GM15510 (cell line): ENCODE data around the gene CYP27B1.

Source experiments
- POLR2A ChIP-seq: IDR thresholded peaks from 3 replicates; pipeline ENCODE4 v1.6.1; 2011; ENCODE audit warnings: borderline replicate concordance; ENCODE audit not compliant: insufficient read length; ENCODE audit errors: extremely low read depth

Gene CYP27B1

GRCh38 chr12:57802607-57803006 lies 35.7 kb upstream of the CYP27B1 start:
- no peak for TF ChIP-seq POLR2A

DNA sequence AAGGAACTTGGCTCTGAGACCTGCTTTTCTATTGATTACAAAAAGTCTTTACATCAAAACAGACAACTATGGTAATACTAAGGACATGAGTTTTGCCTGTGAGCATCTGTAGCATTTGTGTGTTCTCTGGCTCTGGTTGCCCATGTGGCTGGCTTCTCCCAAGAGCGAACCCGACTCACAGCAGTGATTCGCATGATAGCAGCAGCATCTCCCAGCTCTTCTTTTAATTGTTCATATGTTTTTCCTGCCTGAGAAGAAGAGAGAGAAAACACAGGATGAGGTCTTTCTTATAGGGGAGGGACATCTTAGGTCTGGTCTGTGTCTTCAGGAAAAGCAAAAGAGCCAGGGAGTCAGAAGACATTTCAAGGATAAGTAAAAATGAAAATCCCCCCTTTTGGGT lies 34.1 kb upstream of the CYP27B1 start:
- TF ChIP-seq POLR2A = no peak

GRCh38 chr12:57797933-57798332 lies 31.1 kb upstream of the CYP27B1 start:
- no peak for TF ChIP-seq POLR2A

GRCh38 chr12:57796996-57797395 lies 30.1 kb upstream of the CYP27B1 start:
- TF ChIP-seq POLR2A = no peak

DNA sequence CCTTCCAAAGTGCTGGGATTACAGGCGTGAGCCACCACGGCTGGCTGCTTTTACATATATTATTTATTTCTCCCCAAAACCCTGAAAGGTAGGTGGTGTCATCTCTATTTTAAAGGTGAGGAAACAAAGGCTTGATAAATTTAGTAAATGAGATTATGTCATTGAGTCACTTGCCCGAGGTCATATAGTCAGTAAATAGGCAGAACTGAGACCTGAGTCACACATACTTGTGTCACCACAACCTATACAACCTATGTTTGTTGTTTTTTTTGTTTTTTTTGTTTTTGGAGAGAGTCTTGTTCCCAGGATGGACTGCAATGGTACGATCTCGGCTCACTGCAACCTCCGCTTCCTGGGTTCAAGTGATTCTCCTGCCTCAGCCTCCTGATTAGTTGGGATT lies 28.5 kb upstream of the CYP27B1 start:
- TF ChIP-seq POLR2A = no peak

GRCh38 chr12:57793920-57794319 lies 27.0 kb upstream of the CYP27B1 start:
- no peak for TF ChIP-seq POLR2A

- TF ChIP-seq POLR2A = no peak
These were observed 17.0 kb upstream of the CYP27B1 start for GRCh38 chr12:57783861-57784260.

- TF ChIP-seq POLR2A = no peak
These were observed 16.6 kb upstream of the CYP27B1 start for GRCh38 chr12:57783466-57783801.

GRCh38 chr12:57782608-57783465 lies 16.0 kb upstream of the CYP27B1 start, which contains the start of gene TSFM:
Gene TSFM, plus strand, starts transcription at chr12:57782787. Its CDS starts 15 bp downstream, at chr12:57782802.
- peak; percentile 86 for TF ChIP-seq POLR2A

DNA sequence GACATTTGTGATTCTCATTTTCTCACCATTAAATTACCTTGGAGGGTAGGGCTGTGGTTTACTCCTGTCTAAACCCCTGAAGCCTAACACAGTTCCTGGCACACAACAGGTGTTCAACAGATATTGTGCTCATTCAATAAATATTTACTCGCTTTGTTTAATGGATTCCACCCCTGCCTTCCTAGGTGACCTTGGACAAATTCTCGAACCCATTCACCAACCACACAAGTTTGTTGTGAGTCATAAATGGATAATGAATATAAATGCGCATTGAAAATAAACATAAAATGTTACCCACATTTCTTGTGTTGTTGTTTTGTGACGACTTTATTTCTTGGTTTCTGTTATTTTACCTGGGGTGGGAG lies 15.3 kb upstream of the CYP27B1 start:
- TF ChIP-seq POLR2A = no peak

DNA sequence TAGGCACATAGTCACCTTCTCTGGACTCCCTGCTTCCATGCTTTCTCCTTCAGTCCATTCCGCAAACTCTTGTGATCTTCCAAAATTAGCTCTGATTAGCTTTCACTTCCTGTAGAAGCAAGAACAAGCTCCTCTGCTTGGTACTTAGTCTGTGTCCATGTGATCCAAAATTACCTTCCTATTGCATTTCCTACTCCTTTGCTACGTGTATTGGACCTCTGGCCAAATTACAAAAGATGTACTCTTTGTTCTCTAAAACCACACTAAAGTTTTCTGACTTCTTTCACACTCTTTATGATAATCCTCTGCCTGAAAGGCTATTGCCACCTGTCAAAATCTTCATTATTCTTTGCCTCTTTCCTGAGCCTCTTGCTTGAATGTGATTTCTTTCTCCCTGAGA lies 14.9 kb upstream of the CYP27B1 start:
- no peak for TF ChIP-seq POLR2A

DNA sequence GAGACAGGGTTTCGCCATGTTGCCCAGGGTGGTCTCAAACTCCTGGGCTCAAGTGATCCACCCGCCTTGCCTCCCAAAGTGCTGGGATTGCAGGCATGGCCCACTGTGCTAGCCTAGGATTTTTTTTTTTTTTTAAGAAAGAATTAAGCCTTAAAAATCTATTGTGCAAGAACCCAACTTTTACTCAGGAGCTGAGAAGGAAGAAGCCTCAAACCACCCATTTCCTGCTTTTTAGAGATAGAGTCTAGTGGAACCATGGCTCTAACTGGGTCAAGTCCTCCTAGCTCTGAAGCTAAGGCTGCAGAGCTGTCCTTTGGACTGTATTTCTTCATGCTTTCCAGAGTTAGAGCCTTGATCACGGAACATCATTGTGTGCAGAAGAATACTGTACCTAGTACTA lies 14.4 kb upstream of the CYP27B1 start:
- TF ChIP-seq POLR2A = no peak

DNA sequence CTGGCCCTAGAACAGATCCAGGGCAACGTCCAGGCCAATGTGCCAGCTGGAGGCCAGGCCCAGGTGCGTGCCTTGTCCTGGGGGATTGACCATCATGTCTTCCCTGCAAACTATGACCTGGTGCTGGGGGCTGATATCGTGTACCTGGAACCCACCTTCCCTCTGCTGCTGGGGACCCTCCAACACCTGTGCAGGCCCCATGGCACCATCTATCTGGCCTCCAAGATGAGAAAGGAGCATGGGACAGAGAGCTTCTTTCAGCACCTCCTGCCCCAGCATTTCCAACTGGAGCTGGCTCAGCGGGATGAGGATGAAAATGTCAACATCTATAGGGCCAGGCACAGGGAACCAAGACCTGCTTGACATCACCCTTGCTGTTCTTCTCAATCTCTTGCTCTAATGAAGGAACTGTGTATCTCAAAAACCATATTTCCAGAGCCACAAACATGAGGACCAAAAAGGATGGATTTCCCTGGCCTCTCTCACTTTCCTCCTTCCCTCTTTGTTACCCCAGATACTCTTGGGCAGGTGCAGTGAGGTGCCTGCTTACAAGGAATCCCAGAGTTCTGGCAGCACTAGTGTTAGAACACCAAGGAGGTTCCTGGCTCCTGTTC lies 13.5 kb upstream of the CYP27B1 start:
- TF ChIP-seq POLR2A = no peak

DNA sequence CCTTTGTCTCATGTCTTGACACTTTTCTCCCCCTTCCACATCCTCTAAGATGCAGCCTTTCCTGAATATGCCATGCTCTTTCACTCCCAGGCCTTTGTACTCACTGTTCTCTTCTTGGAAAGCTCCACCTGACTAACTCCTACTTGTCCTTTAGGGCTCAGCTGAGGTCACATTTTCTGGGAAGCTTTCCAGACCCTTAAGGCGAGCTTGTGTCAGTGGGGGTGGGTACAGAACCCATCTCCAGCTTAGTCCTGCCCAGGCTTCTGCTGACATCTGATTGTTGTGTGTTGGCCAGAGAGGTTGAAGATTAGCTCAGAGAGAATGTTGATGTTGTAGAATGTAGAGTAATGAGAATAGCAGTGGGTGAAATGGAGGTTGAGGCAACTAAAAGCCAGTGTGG lies 12.9 kb upstream of the CYP27B1 start:
- TF ChIP-seq POLR2A = no peak

- TF ChIP-seq POLR2A = no peak
These were observed 11.0 kb upstream of the CYP27B1 start for GRCh38 chr12:57777911-57778310.

DNA sequence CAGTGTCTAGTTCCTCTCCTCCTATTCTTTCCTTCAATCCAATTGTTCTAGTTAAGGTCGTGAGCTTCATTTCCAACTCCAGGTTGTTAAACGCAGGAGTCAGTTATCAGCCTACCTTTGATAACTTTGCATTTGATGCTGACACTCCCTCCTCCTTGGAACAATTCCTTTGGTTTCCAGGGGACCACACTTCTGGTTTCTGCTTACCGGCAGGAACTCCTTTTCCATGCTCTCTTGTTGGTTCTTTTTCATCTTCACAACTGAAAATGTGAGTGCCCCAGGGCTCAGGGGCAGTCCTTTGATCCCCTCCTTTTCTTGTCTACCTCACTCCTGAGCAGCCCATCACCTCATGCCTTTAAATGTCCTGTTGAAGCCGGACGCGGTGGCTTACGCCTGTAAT lies 10.5 kb upstream of the CYP27B1 start:
- no peak for TF ChIP-seq POLR2A
